ENCODE measurements around the gene TSPAN17.
"Not testable (repeated sequence)": the region's sequence is repeated elsewhere in the genome, so short reads cannot be mapped to it uniquely, and the experiment has no call there.

Gene TSPAN17

GRCh38 chr5:176694631-176695030 lies 47.3 kb downstream of the TSPAN17 start:
- no peak overlapping the region for H3K9ac ChIP-seq
- H3K4me1 ChIP-seq = no peaks in the 10 kb centered on the region
- peaks cover 75% of the 10 kb centered on the region for H3K27me3 ChIP-seq
- no peak overlapping the region for H3K27ac ChIP-seq
- TF ChIP-seq Cebpa-rat (IDR thresholded peaks at IDR 0.05) = no peak
- peaks cover 8% of the 10 kb centered on the region; the same call in 1 of the 2 replicates for H4K20me1 ChIP-seq
- H3K4me3 ChIP-seq = no peak overlapping the region
- H3K4me2 ChIP-seq = no peak overlapping the region
- no peaks in the 10 kb centered on the region for H3K9me3 ChIP-seq
- H3K36me3 ChIP-seq = no peaks in the 10 kb centered on the region

DNA sequence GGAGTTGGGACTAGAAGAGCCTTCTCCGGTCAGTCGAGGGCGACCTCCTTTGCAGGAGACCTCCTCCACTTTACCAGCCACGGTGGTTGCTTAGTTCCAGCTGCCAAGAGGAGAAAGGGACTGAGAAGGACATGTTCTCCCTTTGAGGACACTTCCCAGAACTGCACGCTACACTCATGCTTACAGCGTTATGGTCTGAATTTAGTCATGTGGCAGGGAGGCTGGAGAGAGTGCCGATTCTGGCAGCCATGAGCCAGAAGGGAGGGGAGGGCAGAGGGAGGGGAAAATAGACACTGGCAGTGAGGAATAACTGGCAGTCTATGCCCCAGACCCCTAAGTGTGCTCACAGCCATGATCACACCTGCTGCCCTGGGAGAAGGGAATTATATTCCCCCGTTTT lies 47.8 kb downstream of the TSPAN17 start:
- Histone ChIP-seq H3K27me3 (peaks cover 75% of the 10 kb centered on the region), H3K36me3 (no peaks in the 10 kb centered on the region), H3K4me2 (no peak overlapping the region), H4K20me1 (peaks cover 8% of the 10 kb centered on the region; the same call in 1 of the 2 replicates), H3K4me3 (no peak overlapping the region), H3K27ac (no peak overlapping the region), H3K9ac (no peak overlapping the region), H3K9me3 (no peaks in the 10 kb centered on the region), H3K4me1 (no peaks in the 10 kb centered on the region)
- TF ChIP-seq Cebpa-rat (IDR thresholded peaks at IDR 0.05) = no peak

- TF ChIP-seq Cebpa-rat (IDR thresholded peaks at IDR 0.05) = no peak
- no peak overlapping the region for H3K4me3 ChIP-seq
- no peaks in the 10 kb centered on the region for H3K9me3 ChIP-seq
- no peak overlapping the region for H3K9ac ChIP-seq
- peaks cover 5% of the 10 kb centered on the region; the same call in 1 of the 2 replicates for H4K20me1 ChIP-seq
- H3K36me3 ChIP-seq = no peaks in the 10 kb centered on the region
- H3K4me2 ChIP-seq = no peak overlapping the region
- H3K27ac ChIP-seq = no peak overlapping the region
- H3K4me1 ChIP-seq = no peaks in the 10 kb centered on the region
- peaks cover 62% of the 10 kb centered on the region for H3K27me3 ChIP-seq
Measured at GRCh38 chr5:176697267-176697933, 50.1 kb downstream of the TSPAN17 start.

DNA sequence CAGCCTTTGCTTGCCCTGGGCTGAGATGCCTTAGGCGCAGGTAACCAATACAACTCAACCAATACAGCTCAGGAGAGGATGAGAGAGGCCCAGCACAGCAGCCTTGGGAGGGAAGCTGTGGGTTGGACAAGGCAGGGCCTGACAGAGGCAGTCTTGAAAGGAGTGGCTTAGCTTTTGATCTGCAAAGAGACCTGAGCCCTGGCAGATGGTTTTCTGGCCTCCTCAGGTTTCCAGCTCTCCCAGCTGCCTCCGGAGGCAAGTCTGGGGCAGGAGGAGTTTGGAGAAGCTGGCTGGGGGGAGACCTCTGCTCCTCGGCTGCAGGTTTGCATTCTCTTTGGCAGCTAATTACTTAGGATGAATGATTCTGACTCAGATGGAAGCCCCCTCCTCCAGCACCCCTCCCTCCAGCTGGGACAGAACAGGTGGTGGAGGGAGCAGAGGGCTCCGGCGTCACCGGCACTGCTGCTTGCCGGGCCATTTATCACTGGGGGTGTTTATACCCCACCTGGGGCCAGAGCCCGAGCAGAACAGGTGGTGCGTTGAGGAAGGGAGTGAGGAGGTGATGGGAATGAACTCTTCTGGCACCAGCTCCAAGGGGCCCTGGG lies 50.8 kb downstream of the TSPAN17 start:
- no peak overlapping the region for H3K4me3 ChIP-seq
- no peaks in the 10 kb centered on the region for H3K4me1 ChIP-seq
- peaks cover 55% of the 10 kb centered on the region for H3K27me3 ChIP-seq
- TF ChIP-seq Cebpa-rat (IDR thresholded peaks at IDR 0.05) = no peak
- H4K20me1 ChIP-seq = no peaks in the 10 kb centered on the region; the same call in 1 of the 2 replicates
- no peaks in the 10 kb centered on the region for H3K36me3 ChIP-seq
- H3K9ac ChIP-seq = no peak overlapping the region
- no peak overlapping the region for H3K27ac ChIP-seq
- no peaks in the 10 kb centered on the region for H3K9me3 ChIP-seq
- no peak overlapping the region for H3K4me2 ChIP-seq

- not testable (repeated sequence) for H4K20me1 ChIP-seq, H3K9me3 ChIP-seq
- H3K27me3 ChIP-seq = peaks cover 41% of the 10 kb centered on the region
Measured at GRCh38 chr5:176699446-176699845, 52.2 kb downstream of the TSPAN17 start.

GRCh38 chr5:176700239-176700847 lies 53.1 kb downstream of the TSPAN17 start:
- Histone ChIP-seq H3K4me3 (no peak overlapping the region), H3K4me2 (no peak overlapping the region), H4K20me1 (no peaks in the 10 kb centered on the region; the same call in 1 of the 2 replicates), H3K36me3 (no peaks in the 10 kb centered on the region), H3K9me3 (no peaks in the 10 kb centered on the region), H3K27me3 (peaks cover 32% of the 10 kb centered on the region), H3K4me1 (no peaks in the 10 kb centered on the region), H3K9ac (no peak overlapping the region), H3K27ac (no peak overlapping the region)
- TF ChIP-seq Cebpa-rat (IDR thresholded peaks at IDR 0.05) = no peak

More at GRCh38 chr5:176699446-176699845, 52.2 kb downstream of the TSPAN17 start:
- H3K4me3 ChIP-seq, H3K4me2 ChIP-seq, H3K27ac ChIP-seq, H3K36me3 ChIP-seq, H3K9ac ChIP-seq, H3K4me1 ChIP-seq: not testable (repeated sequence)

- Histone ChIP-seq H3K9me3 (no peaks in the 10 kb centered on the region), H3K27me3 (peaks cover 14% of the 10 kb centered on the region), H3K36me3 (no peaks in the 10 kb centered on the region), H3K4me3 (no peak overlapping the region), H3K27ac (no peak overlapping the region), H3K9ac (no peak overlapping the region), H3K4me2 (no peak overlapping the region), H4K20me1 (no peaks in the 10 kb centered on the region; the same call in 1 of the 2 replicates), H3K4me1 (no peaks in the 10 kb centered on the region)
- no peak for TF ChIP-seq Cebpa-rat (IDR thresholded peaks at IDR 0.05)
Measured at GRCh38 chr5:176702671-176703641, 55.7 kb downstream of the TSPAN17 start.

- Histone ChIP-seq H3K27me3 (peaks cover 5% of the 10 kb centered on the region; the same call in 1 of the 2 replicates), H4K20me1 (no peaks in the 10 kb centered on the region), H3K4me1 (no peaks in the 10 kb centered on the region), H3K9ac (no peak overlapping the region), H3K27ac (no peak overlapping the region), H3K9me3 (no peaks in the 10 kb centered on the region), H3K4me2 (no peak overlapping the region), H3K36me3 (no peaks in the 10 kb centered on the region), H3K4me3 (no peak overlapping the region)
- no peak for TF ChIP-seq Cebpa-rat (IDR thresholded peaks at IDR 0.05)
Measured at GRCh38 chr5:176703857-176704256, 56.6 kb downstream of the TSPAN17 start.

- no peaks in the 10 kb centered on the region for H3K36me3 ChIP-seq
- H4K20me1 ChIP-seq = no peaks in the 10 kb centered on the region
- no peak for TF ChIP-seq Cebpa-rat (IDR thresholded peaks at IDR 0.05)
- H3K9ac ChIP-seq = no peak overlapping the region
- H3K9me3 ChIP-seq = no peaks in the 10 kb centered on the region
- 0 out of 2 replicates have a peak, but pooled peaks cover under 1% of the 10 kb centered on the region for H3K4me1 ChIP-seq
- H3K27me3 ChIP-seq = no peaks in the 10 kb centered on the region; the same call in 1 of the 2 replicates
- H3K4me3 ChIP-seq = no peak overlapping the region
- no peak overlapping the region for H3K4me2 ChIP-seq
- no peak overlapping the region for H3K27ac ChIP-seq
Measured at GRCh38 chr5:176704355-176704754, 57.1 kb downstream of the TSPAN17 start.

Data from BLaER1 (cell line).